GM23338 (cell line): ENCODE data around the gene RADIL. TPM values are rescaled to one million over a fixed set of nuclear protein-coding genes. Genes with fewer than 3 reads are reported as not detected.
"Not testable (repeated sequence)": the region's sequence is repeated elsewhere in the genome, so short reads cannot be mapped to it uniquely, and the experiment has no call there.

Source experiments
- ATAC-seq: fragments of 200-7000 bp; cut with Tn5 transposase; 3 replicates; pipeline ENCODE4 v1.9.1; 2020
- DNase-seq: peaks from one replicate; pipeline ENCODE4 v3.0.0-alpha.2; 2015; ENCODE audit warnings: low spot score
- H2AFZ ChIP-seq: fragments of 200-600 bp; sonication (generic); 2 replicates; pipeline ENCODE4 v1.8.0; 2016; ENCODE audit warnings: antibody characterized with exemption, mild to moderate bottlenecking, moderate library complexity
- H3F3A ChIP-seq: fragments of 200-600 bp; sonication (generic); replicated peaks from 2 replicates; pipeline ENCODE4 v1.8.0; 2017; ENCODE audit warnings: antibody characterized with exemption, mixed run types, low read depth
- H3K27ac ChIP-seq: fragments of 200-600 bp; sonication (generic); 2 replicates; pipeline ENCODE4 v1.6.1; 2016; ENCODE audit warnings: low read depth
- H3K27me3 ChIP-seq: fragments of 200-600 bp; sonication (generic); 2 replicates; pipeline ENCODE4 v1.8.0; 2016; ENCODE audit warnings: mild to moderate bottlenecking, mixed run types, moderate library complexity; ENCODE audit not compliant: insufficient read depth
- H3K36me3 ChIP-seq: fragments of 200-600 bp; sonication (generic); 2 replicates; pipeline ENCODE4 v1.8.0; 2016; ENCODE audit warnings: mild to moderate bottlenecking; ENCODE audit not compliant: insufficient read depth
- H3K4me1 ChIP-seq: fragments of 200-600 bp; sonication (generic); 2 replicates; pipeline ENCODE4 v1.8.0; 2016; ENCODE audit warnings: mild to moderate bottlenecking, moderate library complexity; ENCODE audit not compliant: insufficient read depth
- H3K4me2 ChIP-seq: fragments of 200-600 bp; sonication (generic); 2 replicates; pipeline ENCODE4 v1.7.1; 2017; ENCODE audit warnings: mixed run types
- H3K4me3 ChIP-seq: fragments of 200-600 bp; sonication (generic); 2 replicates; pipeline ENCODE4 v1.6.1; 2016; ENCODE audit warnings: mixed run types
- H3K79me2 ChIP-seq: fragments of 200-600 bp; sonication (generic); replicated peaks from 2 replicates; pipeline ENCODE4 v1.8.0; 2017; ENCODE audit warnings: mild to moderate bottlenecking; ENCODE audit not compliant: insufficient read depth
- H3K9me2 ChIP-seq: fragments of 200-600 bp; sonication (generic); 2 replicates; pipeline ENCODE4 v1.8.0; 2017; ENCODE audit not compliant: insufficient read depth
- H4K20me1 ChIP-seq: fragments of 200-600 bp; sonication (generic); replicated peaks from 2 replicates; pipeline ENCODE4 v1.8.0; 2017; ENCODE audit warnings: mild to moderate bottlenecking; ENCODE audit not compliant: insufficient read depth
- H3K27ac Mint-ChIP-seq: 2 replicates; pipeline ENCODE4 v1.8.0; 2020; ENCODE audit warnings: inconsistent platforms, mild to moderate bottlenecking, moderate library complexity, mixed read lengths
- H3K27me3 Mint-ChIP-seq: 3 replicates; pipeline ENCODE4 v1.8.0; 2022; ENCODE audit warnings: low read depth, mild to moderate bottlenecking, moderate library complexity, mixed read lengths, inconsistent platforms; ENCODE audit not compliant: insufficient read depth, poor library complexity
- H3K36me3 Mint-ChIP-seq: 3 replicates; pipeline ENCODE4 v1.8.0; 2021; ENCODE audit warnings: low read depth, mild to moderate bottlenecking, inconsistent platforms, moderate library complexity, mixed read lengths
- H3K4me1 Mint-ChIP-seq: 3 replicates; pipeline ENCODE4 v1.8.0; 2020; ENCODE audit warnings: mild to moderate bottlenecking, inconsistent platforms, mixed read lengths
- H3K4me3 Mint-ChIP-seq: 3 replicates; pipeline ENCODE4 v1.8.0; 2021; ENCODE audit warnings: moderate library complexity, mild to moderate bottlenecking, inconsistent platforms, mixed read lengths
- H3K9me3 Mint-ChIP-seq: 3 replicates; pipeline ENCODE4 v1.8.0; 2020; ENCODE audit warnings: moderate library complexity, mild to moderate bottlenecking, inconsistent platforms, mixed read lengths
- EZH2 ChIP-seq: fragments of 200-600 bp; sonication (generic); IDR thresholded peaks from one replicate; pipeline ENCODE4 v1.8.0; 2017; ENCODE audit warnings: antibody characterized with exemption, mild to moderate bottlenecking, low read depth; ENCODE audit not compliant: unreplicated experiment
- JUNB ChIP-seq: IDR thresholded peaks from one replicate; pipeline ENCODE4 v1.6.1; 2016; ENCODE audit warnings: antibody characterized with exemption; ENCODE audit not compliant: unreplicated experiment
- NANOG ChIP-seq: IDR thresholded peaks from 2 replicates; pipeline ENCODE4 v1.6.1; 2016; ENCODE audit warnings: antibody characterized with exemption, borderline replicate concordance
- polyA plus RNA-seq: library from polyadenylated mRNA; unstranded; fragments of >200 nt; fragmentation: Nextera tagmentation; extraction: Ambion mirVana; gene quantifications from 2 replicates; pipeline ENCODE4 v1.2.1, GENCODE V29; 2016
- total RNA-seq: library from RNA; depleted of rRNA; stranded (reverse); fragments of >200 nt; shearing (Covaris generic); gene quantifications from 2 replicates; pipeline ENCODE4 v1.2.3, GENCODE V29; 2014
- TF ChIP-seq, protein P1 (sequence below): IDR thresholded peaks from 2 replicates; pipeline ENCODE4 v1.6.1; 2016; ENCODE audit warnings: antibody characterized with exemption
- TF ChIP-seq, protein P2 (sequence below): IDR thresholded peaks from one replicate; pipeline ENCODE4 v1.6.1; 2018; ENCODE audit warnings: antibody characterized with exemption; ENCODE audit not compliant: unreplicated experiment

Gene RADIL
- total and polyA plus RNA-seq, 2 experiments from 2014 or later: 4.3 to 9.8 TPM

DNA sequence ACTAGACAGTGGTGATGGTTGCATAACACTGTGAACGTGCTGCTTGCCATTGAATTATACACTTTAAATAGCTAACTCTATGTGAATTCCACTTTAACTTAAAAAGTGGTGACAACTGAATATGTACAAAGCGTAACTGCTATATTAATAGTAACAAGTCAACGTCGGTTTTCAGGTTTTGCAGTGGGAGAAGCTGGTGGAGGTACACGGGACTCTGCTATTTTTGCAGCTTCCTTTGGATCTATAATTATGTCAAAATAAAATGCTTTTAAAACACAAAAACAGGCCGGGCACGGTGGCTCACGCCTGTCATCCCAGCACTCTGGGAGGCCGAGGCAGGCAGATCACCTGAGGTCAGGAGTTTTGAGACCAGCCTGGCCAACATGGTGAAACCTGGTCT, 87.1 kb downstream of the RADIL start (continued):
- TF ChIP-seq, protein P1, sequence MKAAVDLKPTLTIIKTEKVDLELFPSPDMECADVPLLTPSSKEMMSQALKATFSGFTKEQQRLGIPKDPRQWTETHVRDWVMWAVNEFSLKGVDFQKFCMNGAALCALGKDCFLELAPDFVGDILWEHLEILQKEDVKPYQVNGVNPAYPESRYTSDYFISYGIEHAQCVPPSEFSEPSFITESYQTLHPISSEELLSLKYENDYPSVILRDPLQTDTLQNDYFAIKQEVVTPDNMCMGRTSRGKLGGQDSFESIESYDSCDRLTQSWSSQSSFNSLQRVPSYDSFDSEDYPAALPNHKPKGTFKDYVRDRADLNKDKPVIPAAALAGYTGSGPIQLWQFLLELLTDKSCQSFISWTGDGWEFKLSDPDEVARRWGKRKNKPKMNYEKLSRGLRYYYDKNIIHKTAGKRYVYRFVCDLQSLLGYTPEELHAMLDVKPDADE: no peak
- TF ChIP-seq NANOG (no peak), JUNB (no peak)
- TF ChIP-seq, protein P2, sequence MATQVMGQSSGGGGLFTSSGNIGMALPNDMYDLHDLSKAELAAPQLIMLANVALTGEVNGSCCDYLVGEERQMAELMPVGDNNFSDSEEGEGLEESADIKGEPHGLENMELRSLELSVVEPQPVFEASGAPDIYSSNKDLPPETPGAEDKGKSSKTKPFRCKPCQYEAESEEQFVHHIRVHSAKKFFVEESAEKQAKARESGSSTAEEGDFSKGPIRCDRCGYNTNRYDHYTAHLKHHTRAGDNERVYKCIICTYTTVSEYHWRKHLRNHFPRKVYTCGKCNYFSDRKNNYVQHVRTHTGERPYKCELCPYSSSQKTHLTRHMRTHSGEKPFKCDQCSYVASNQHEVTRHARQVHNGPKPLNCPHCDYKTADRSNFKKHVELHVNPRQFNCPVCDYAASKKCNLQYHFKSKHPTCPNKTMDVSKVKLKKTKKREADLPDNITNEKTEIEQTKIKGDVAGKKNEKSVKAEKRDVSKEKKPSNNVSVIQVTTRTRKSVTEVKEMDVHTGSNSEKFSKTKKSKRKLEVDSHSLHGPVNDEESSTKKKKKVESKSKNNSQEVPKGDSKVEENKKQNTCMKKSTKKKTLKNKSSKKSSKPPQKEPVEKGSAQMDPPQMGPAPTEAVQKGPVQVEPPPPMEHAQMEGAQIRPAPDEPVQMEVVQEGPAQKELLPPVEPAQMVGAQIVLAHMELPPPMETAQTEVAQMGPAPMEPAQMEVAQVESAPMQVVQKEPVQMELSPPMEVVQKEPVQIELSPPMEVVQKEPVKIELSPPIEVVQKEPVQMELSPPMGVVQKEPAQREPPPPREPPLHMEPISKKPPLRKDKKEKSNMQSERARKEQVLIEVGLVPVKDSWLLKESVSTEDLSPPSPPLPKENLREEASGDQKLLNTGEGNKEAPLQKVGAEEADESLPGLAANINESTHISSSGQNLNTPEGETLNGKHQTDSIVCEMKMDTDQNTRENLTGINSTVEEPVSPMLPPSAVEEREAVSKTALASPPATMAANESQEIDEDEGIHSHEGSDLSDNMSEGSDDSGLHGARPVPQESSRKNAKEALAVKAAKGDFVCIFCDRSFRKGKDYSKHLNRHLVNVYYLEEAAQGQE: no peak

DNA sequence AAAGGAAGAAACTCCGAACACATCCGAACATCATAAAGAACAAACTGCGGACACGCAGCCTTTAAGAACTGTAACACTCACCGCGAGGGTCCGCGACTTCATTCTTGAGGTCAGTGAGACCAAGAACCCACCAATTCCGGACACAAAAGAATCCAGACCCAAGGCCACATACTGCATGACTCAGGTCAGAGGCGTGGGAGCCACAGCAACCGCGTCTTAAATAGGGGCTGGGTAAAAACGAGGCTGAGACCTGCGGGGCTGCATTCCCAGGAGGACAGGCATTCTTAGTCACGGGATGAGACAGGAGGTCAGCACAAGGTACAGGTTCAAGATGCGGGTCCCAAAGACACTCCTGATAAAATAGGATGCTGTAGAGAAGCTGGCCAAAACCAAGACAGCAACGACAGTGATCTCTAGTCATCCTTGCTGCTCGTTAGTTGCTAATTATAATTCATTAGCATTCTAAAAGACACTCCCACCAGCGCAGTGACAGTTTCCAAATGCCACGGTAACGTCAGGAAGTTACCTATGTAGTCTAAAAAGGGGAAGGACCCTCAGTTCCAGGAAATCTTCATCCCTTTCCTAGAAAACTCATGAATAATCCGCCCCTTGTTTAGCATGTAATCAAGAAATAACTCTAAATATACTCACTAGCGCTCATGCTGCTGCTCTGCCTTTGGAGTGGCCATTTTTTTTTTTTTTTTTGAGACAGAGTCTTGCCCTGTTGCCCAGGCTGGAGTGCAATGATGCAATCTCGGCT, 88.7 kb downstream of the RADIL start:
- Histone ChIP-seq H3K27ac (no peak overlapping the region), H3K36me3 (no peaks in the 10 kb centered on the region), H3K4me3 (no peak overlapping the region), H3K79me2 (no peaks in the 10 kb centered on the region), H4K20me1 (no peaks in the 10 kb centered on the region; the same call in 1 of the 2 replicates), H3K4me1 (peaks cover 6% of the 10 kb centered on the region), H3K27me3 (no peaks in the 10 kb centered on the region), H2AFZ (no peak overlapping the region), H3F3A (no peaks in the 10 kb centered on the region), H3K9me2 (no peaks in the 10 kb centered on the region), H3K4me2 (no peak overlapping the region)
- ATAC-seq: no peak
- Mint-ChIP-seq H3K27ac (peak overlapping the region; percentile 60), H3K27me3 (peaks cover 11% of the 10 kb centered on the region), H3K9me3 (no peaks in the 10 kb centered on the region; the same call in 2 of the 3 replicates), H3K4me3 (no peak overlapping the region), H3K4me1 (peaks cover 13% of the 10 kb centered on the region), H3K36me3 (peaks cover 11% of the 10 kb centered on the region)
- no peak for TF ChIP-seq EZH2
- TF ChIP-seq, protein P2: no peak
- DNase-seq: no peak

DNA sequence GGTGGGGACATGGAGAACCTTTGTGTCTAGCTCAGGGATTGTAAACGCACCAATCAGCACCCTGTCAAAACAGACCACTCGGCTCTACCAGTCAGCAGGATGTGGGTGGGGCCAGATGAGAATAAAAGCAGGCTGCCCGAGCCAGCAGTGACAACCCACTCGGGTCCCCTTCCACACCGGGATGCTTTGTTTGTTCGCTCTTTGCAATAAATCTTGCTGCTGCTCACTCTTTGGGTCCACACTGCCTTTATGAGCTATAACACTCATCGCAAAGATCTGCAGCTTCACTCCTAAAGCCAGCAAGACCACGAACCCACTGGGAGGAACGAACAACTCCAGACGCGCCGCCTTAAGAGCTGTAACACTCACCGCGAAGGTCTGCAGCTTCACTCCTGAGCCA, 89.3 kb downstream of the RADIL start:
- not testable (repeated sequence) for H3K27ac ChIP-seq, H3K4me1 ChIP-seq, H2AFZ ChIP-seq, H3F3A ChIP-seq, H3K4me3 Mint-ChIP-seq, ATAC-seq, H3K9me2 ChIP-seq, H3K9me3 Mint-ChIP-seq, H3K36me3 ChIP-seq, DNase-seq, H3K4me3 ChIP-seq, H4K20me1 ChIP-seq, H3K27me3 ChIP-seq, H3K4me2 ChIP-seq, H3K79me2 ChIP-seq
- Mint-ChIP-seq H3K27ac (peak overlapping the region; percentile 60; the same call in 1 of the 2 replicates), H3K4me1 (peaks cover 13% of the 10 kb centered on the region), H3K27me3 (peaks cover 11% of the 10 kb centered on the region), H3K36me3 (peaks cover 11% of the 10 kb centered on the region)

DNA sequence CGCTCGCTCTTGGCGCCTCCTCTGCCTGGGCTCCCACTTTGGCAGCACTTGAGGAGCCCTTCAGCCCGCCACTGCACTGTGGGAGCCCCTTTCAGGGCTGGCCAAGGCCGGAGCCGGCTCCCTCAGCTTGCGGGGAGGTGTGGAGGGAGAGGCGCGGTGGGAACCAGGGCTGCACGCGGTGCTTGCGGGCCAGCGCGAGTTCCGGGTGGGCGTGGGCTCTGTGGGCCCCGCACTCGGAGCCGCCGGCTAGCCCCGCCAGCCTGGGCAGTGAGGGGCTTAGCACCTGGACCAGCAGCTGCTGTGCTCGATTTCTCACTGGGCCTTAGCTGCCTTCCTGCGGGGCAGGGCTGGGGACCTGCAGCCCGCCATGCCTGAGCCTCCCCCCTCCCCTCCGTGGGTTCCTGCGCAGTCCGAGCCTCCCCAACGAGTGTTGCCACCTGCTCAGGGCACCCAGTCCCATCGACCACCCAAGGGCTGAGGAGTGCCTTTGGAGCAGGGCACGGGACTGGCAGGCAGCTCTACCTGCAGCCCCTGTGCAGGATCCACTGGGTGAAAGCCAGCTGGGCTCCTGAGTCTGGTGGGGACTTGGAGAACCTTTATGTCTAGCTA, 90.0 kb downstream of the RADIL start:
- not testable (repeated sequence) for H3K4me1 ChIP-seq, H3K9me3 Mint-ChIP-seq, ATAC-seq, H3K27ac ChIP-seq, H3K36me3 ChIP-seq, H3K79me2 ChIP-seq, H3K9me2 ChIP-seq, H3F3A ChIP-seq, H3K27me3 ChIP-seq, DNase-seq, H2AFZ ChIP-seq, H3K27ac Mint-ChIP-seq, H3K4me3 Mint-ChIP-seq, H4K20me1 ChIP-seq
- Histone ChIP-seq H3K4me2 (peak overlapping the region; percentile 83), H3K4me3 (peak overlapping the region; percentile 75; the same call in 1 of the 2 replicates)
- Mint-ChIP-seq H3K4me1 (peaks cover 13% of the 10 kb centered on the region), H3K27me3 (peaks cover 11% of the 10 kb centered on the region), H3K36me3 (peaks cover 11% of the 10 kb centered on the region)
